Mesothelial cell of epicardium (in vitro differentiated cells): ENCODE results near the gene TMEM97. TPM values are rescaled to one million over a fixed set of nuclear protein-coding genes. Genes with fewer than 3 reads are reported as not detected.
"Not testable (repeated sequence)": the region's sequence is repeated elsewhere in the genome, so short reads cannot be mapped to it uniquely, and the experiment has no call there.

Source experiments
- DNase-seq, 2 experiments: peaks; one replicate each; pipeline ENCODE4 v3.0.0; 2021; ENCODE audit warnings: low spot score in 2 of 2; ENCODE audit not compliant: unreplicated experiment in 2 of 2
- H3K27ac Mint-ChIP-seq: 2 replicates; pipeline ENCODE4 v1.8.0; 2021; ENCODE audit warnings: mixed read lengths
- H3K27me3 Mint-ChIP-seq: 2 replicates; pipeline ENCODE4 v1.8.0; 2021; ENCODE audit warnings: low read depth, mixed read lengths
- H3K36me3 Mint-ChIP-seq: 2 replicates; pipeline ENCODE4 v1.8.0; 2021; ENCODE audit warnings: mixed read lengths
- H3K4me1 Mint-ChIP-seq: 2 replicates; pipeline ENCODE4 v1.8.0; 2021; ENCODE audit warnings: mixed read lengths
- H3K4me3 Mint-ChIP-seq: 2 replicates; pipeline ENCODE4 v1.8.0; 2021; ENCODE audit warnings: mild to moderate bottlenecking, moderate library complexity, mixed read lengths
- H3K9me3 Mint-ChIP-seq: 2 replicates; pipeline ENCODE4 v1.8.0; 2021; ENCODE audit warnings: mixed read lengths
- total RNA-seq: library from RNA; stranded (reverse); gene quantifications from 3 replicates; pipeline ENCODE4 v1.2.1, GENCODE V29; 2021
- TF ChIP-seq, protein P1 (sequence below): fragments of 200-600 bp; sonication (generic); IDR thresholded peaks from one replicate; pipeline ENCODE4 v1.5.0; 2021; ENCODE audit warnings: antibody characterized with exemption; ENCODE audit not compliant: unreplicated experiment

TMEM97 gene
- total RNA-seq, 1 donor from 2014 or later = 43.3 TPM

DNA sequence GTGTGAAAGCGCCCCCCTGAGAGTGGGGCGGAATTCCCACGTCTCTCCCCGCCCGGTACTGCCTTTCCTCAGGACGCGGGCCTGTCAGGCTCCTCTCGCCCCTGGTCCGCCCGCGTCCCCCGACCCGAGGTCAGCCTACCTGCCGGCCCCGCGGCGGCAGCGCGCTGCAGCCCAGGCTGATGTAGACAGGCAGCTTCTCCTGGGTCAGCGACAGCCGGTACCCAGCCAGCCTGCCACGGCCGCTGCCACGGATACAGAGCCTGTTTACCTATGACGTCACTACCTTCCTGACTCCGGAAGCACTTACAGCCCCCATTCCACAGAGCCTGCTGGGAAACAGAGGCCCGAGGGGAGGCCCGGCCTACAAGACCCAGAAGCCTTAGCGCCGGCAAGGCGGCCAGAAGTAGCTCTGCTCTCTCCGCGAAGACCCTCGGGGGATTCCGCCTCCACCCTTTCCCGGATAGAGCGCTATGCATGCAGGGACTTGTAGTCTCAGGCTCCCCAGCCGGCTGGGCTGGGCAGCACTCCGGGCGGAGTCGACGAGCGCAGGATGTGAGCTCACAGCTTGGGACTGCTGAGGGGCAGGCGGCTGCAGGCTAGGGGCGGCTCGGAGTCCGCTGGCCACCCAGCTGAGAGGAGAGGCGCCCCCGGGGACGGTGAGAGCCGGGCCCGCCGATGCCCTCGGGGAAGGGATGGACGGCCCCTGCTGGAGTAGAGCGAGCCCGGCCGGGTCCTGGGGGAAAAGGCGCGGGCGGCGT, 16.4 kb downstream of the TMEM97 start, which contains the start of the genes IFT20 and TNFAIP1:
Gene IFT20 (minus strand): TSS at position 272 of the 758 bp plus-strand sequence. CDS start 3,487 bp downstream, outside the sequence.
Gene TNFAIP1 (plus strand): TSS at position 561 of the 758 bp plus-strand sequence. CDS start 3,761 bp downstream, outside the sequence.
- peaks cover 31% of the 10 kb centered on the region for H3K4me1 Mint-ChIP-seq
- H3K27ac Mint-ChIP-seq = peak within 1 kb of the TSS; percentile 100
- peaks cover 3% of the 10 kb centered on the region for H3K36me3 Mint-ChIP-seq
- H3K4me3 Mint-ChIP-seq = peak within 1 kb of the TSS; percentile 99
- H3K27me3 Mint-ChIP-seq = no peaks in the 10 kb centered on the region
- DNase-seq = peak; percentile 98 to 99
- H3K9me3 Mint-ChIP-seq = no peaks in the 10 kb centered on the region
- TF ChIP-seq, protein P1, sequence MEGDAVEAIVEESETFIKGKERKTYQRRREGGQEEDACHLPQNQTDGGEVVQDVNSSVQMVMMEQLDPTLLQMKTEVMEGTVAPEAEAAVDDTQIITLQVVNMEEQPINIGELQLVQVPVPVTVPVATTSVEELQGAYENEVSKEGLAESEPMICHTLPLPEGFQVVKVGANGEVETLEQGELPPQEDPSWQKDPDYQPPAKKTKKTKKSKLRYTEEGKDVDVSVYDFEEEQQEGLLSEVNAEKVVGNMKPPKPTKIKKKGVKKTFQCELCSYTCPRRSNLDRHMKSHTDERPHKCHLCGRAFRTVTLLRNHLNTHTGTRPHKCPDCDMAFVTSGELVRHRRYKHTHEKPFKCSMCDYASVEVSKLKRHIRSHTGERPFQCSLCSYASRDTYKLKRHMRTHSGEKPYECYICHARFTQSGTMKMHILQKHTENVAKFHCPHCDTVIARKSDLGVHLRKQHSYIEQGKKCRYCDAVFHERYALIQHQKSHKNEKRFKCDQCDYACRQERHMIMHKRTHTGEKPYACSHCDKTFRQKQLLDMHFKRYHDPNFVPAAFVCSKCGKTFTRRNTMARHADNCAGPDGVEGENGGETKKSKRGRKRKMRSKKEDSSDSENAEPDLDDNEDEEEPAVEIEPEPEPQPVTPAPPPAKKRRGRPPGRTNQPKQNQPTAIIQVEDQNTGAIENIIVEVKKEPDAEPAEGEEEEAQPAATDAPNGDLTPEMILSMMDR = no peak

DNA sequence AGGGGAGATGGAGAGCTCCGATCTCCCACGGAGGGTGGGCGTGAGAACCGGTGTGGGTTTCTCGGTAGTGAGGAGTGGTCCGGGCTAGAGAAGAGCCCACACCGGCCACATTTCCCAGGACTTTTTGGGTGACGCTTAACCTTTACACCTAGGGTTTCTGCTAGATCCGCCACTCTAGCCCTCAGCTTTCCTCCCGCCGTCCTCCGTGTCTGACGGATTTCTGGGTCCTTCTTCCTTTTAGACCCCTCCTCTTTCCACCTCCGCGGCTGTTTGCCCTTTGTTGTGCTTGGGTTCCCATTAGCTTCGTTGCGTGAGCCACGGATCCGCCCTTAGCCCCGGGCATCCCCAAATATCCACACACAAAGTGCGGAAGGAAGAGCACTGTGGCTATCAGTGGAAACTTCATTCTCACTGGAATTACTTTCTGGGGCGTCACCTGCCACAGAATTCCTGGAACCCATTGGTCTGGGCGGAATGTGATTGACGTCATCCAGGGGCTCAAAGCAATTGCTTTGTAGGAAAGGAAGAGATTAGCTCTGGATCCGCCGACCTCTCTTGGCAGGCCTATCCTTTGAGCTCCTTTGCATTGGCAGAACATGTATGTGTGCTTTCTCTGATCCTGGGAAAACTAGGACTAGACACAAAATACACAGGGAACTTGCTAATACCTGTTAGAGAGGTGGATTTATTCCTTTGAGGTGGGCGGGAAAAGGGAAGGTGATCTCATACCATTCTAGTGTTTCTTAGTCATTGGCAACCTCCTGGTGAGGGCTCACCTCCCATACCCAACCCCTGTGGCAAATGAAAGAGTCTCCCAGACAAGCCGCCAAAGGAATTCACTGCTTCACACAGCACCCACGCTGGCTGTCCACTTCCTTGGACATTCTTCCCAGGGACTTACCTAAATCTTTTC, 17.2 kb downstream of the TMEM97 start:
- Mint-ChIP-seq H3K9me3 (no peaks in the 10 kb centered on the region), H3K36me3 (peaks cover 4% of the 10 kb centered on the region), H3K27me3 (no peaks in the 10 kb centered on the region), H3K4me3 (peak overlapping the region; percentile 99), H3K27ac (peak overlapping the region; percentile 100), H3K4me1 (peaks cover 31% of the 10 kb centered on the region)
- TF ChIP-seq, protein P1 = no peak
- peak; percentile 52 to 70 for DNase-seq

DNA sequence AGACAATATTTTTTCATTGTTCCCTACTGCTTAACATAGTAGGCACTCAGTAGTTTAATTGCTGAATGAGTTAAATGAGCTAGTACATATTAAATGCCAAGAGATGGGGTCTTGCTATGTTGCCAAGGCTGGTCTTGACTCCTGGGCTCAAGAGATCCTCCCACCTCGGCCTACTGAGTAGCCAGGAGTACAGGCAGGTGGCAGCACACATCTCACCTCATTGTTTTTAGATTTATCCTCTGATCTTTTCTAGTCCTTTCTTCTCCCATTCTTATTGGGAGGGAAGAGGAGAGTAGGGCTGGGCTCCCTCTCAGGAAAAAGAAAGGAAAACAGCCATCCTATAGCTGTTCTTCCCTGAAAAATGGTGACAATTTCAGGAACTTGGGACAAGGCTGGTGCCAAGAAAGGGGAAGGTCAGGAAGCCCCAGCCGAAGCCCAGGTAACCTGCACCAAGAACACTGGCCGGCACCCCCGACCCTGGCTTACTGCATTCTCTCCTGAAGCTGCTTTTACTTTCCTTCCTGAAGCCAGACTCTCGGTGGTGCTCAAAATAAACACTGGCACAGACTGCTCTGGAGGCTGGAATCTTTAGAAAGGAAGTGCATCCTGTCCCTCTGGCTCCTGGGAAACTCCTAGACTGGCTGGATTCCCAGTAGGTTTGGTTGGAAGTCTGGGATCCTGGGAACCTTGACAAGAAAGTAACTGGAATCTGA, 19.2 kb downstream of the TMEM97 start:
- Mint-ChIP-seq H3K27me3 (no peaks in the 10 kb centered on the region), H3K9me3 (no peaks in the 10 kb centered on the region), H3K36me3 (peaks cover 6% of the 10 kb centered on the region), H3K27ac (peak overlapping the region; percentile 84), H3K4me1 (peaks cover 31% of the 10 kb centered on the region), H3K4me3 (no peak overlapping the region)
- DNase-seq = no peak
- TF ChIP-seq, protein P1 = no peak

DNA sequence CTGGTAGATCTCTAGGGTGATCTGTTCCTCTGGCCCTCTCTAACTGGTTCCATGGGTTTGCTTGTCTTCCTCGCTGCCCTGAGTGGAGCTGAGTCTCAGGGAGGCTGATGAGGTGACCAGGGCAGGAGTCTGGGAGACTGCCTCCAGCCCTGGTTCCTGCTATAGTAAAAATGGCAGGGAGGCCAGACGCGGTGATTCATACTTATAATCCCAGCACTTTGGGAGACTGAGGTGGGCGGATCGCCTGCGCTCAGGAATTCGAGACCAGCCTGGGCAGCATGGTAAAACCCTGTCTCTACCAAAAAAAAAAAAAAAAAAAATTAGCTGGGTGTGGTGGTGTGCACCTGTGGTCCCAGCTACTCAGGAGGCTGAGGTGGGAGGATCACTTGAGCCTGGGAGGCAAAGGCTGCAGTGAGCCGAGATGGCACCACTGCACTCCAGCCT, 19.8 kb downstream of the TMEM97 start:
- H3K4me3 Mint-ChIP-seq, H3K27me3 Mint-ChIP-seq, H3K36me3 Mint-ChIP-seq, H3K9me3 Mint-ChIP-seq, DNase-seq: not testable (repeated sequence)
- Mint-ChIP-seq H3K27ac (peak overlapping the region; percentile 84), H3K4me1 (peaks cover 30% of the 10 kb centered on the region)

DNA sequence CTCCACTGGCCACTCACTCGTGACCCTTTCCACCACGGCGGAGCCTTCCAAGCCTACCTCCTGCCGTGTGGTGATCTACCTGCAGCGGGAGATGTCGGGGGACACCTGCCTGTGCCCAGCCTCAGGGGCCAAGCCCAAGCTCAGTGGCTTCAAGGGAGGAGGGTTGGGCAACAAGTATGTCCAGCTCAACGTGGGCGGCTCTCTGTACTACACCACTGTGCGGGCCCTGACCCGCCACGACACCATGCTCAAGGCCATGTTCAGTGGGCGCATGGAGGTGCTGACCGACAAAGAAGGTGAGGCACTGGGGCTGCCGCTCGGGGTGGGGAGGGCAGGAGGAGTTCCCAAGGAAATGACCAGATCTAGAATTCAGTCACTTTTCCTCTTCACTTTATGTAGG, 20.4 kb downstream of the TMEM97 start:
- Mint-ChIP-seq H3K27me3 (no peaks in the 10 kb centered on the region), H3K27ac (no peak overlapping the region), H3K36me3 (peaks cover 7% of the 10 kb centered on the region), H3K9me3 (no peaks in the 10 kb centered on the region), H3K4me1 (peaks cover 24% of the 10 kb centered on the region), H3K4me3 (no peak overlapping the region)
- TF ChIP-seq, protein P1 = no peak
- no peak for DNase-seq
